ENCODE data around the gene JCAD.

The JCAD gene

DNA sequence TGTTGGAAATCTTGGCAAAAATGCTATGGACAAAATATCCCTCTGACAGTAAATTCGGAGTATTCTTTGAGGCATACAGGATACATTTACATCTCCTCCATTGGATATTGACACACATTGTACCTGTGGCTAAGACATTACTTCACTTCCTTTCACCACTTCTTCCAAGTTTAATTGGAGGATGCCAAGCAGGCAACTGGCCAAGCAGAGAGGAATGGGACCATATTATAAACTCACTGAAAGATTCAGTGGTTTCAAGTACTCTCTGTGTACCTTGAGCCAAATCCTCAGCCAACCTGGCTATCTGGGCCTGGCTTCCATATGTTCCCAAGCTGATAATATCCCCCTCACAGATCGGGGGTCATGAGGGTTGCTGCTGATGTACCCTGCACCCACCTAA lies 14.7 kb upstream of the JCAD start:
- no peak for DNase-seq

DNA sequence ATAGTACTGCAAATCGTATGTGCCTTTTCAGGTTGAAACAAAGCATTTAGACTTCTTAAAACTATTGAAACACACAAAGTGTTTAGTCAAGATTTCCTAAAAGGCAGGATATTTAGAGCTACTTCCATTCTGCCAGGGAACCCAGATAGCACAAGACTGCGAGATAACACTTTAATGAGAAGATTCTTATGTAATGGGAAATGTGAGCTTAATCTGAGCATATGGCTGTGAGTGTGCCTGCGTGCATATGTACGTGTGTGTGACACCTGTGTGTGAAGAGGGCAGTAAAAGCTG lies 14.3 kb upstream of the JCAD start:
- DNase-seq: no peak

DNA sequence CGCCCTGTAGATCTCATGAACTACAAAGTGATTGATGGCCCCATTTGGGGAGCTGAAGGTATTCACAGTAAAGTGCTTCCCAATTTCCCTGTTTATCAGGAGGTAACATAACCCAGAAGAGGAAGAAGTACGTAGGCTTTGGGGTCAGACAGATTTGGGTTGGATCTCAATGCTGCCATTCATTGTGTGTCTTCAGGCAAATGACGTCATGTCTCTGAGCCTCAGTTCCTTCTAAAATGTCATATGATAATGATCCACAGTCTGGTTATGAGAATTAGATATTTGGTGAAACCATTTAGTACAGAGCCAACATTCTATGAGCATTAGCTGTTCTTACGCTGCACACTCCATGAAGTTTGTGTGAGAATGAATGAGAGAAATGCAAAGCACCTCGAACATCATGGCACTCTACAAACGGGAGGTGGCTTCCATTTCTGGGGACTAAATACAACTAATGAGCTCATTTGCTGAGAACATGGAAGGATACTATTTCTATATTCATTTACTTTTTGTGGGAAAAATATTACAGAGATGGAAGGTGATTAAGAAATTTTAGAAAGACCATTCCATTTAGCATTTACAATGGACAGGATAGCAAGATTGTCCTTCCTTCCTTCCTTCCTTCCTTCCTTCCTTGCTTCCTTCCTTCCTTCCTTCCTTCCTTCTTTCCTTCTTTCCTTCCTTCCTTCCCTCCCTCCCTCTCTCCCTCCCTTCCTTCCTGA lies 13.8 kb upstream of the JCAD start:
- no peak for DNase-seq

DNA sequence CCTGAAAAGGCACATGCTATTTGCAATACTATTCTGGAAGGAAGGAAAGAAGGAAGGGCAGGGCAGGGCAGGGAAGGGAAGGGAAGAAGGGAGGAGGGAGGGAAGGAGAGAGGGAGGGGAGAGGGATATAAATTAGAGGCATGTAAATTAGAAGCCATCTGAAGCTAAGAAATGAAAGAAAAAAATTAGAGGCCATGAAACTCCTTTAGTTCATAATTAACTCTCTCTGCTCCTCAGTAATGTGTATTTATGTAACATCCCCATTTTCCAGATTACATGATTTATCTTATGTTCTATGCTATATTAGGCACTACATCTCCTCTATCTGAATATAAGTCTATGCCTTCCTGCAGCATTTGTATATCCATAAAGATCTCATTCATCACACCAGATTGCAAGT lies 12.7 kb upstream of the JCAD start:
- no peak for DNase-seq

DNA sequence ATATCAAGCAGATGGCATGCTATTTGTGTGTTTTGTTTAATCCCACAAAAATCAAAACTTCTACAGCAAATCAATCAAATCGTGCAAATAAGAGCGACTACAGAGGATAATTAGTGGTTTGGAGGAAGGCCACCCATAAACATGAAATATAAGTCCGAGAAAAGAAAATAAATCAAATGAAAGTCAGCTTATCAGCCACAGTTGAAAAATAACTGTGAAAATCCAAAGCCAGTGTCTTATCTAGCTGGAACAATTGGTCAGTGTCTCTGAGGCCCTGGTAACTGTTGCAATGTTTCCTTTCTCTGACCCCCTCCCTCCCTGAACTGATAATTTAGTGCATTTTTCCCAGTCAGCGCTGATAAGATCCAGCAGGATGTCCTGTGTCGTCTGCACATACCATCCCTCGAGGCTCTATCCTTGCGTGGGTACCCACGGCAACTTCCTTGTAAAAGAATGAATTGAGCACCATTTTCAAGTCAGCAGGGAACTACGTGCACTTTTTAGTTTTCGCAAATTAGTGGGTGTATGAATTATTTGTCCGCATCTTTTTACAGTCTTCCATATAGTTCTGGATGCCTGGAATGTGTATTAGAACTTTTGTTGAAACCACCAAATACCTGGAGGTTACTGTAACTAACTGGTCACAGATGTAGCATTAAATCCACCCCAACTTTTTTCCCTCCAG lies 10.8 kb upstream of the JCAD start:
- no peak for DNase-seq

DNA sequence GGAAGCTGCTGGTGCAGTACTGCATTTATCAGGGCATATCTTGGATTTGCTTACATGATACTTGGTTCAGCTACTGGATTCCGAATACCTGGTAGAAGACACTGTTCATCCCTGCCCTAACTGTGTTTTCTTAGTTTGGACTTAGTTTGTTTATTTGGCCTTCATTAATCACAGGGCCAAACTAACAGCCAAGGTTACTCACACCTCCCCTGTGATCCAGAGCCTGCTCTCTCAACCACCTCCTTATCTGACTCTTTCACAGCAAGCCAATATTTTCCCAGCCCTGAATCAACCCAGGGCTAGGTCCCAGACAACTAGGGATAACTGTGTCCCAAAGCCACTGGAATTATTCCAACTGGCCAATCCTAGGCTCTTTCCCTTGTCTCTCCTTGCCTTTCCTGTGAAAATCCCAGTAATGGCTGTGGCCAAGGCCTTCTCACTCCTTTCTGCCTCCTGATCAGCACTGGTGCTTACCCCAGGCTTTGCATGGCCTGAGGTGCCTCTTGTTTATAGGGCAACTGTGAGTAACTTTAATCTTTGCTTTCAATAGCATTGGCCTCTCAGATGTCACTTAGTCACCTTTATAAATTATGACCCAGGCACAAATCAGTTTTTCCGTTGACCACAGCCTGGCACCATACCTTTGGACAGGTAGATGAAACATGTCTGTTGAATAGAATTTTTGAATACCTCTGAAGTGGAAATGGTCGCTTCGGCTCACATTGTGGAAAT lies 9.3 kb upstream of the JCAD start:
- DNase-seq: no peak

DNA sequence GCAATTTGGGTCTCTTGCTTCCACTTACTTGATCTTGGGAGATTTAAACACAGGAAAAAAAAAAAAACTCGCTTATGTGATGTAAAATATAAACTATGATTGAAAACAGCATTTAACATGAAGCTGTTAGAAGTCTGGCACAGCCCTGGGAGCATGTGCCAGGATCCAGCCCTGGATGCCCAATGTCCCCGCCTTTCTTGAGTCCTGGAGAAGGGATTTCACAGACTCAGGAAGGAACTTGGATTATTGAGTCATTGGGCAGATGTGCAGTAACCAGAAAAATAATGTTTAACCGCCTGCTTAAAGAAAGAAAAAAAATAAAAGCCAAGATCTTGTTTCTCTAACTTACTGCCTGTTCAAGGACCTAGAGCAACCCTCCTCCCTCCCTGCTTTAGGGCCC lies 3.7 kb upstream of the JCAD start:
- no peak for DNase-seq

DNA sequence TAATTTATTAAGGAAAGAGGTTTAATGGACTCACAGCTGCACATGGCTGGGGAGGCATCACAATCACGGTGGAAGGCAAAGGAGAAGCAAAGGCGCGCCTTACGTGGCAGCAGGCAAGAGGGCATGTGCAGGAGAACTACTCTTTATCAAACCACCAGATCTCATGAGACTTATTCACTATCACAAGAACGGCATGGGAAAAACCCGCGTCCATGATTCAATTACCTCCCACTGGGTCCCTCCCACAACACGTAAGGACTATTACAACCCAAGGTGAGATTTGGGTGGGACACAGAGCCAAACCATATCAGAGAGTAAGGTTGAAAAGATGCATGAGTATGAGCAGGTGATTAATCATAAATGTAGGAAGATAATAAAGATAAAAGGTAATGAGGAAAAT lies 3.2 kb upstream of the JCAD start:
- no peak for DNase-seq

DNA sequence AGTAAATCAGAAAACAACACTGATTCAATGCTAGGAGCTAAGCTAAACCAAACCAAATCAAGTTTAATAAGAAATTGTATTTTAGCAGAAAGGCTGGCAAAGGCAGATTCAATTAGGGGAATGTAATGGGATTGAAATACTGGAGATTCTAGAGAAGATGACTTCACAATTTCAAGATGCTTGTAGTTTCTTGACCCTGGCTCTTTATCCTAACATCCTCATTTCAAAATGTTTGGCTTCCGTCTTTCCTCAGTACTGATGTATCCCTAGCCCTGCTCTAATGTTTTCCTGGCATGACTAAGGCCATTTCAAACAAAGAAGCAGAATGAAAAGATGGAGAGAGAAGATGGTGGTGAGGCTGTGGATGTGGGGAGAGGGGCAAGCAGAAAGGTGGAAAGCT lies 2.7 kb upstream of the JCAD start:
- DNase-seq: no peak

DNA sequence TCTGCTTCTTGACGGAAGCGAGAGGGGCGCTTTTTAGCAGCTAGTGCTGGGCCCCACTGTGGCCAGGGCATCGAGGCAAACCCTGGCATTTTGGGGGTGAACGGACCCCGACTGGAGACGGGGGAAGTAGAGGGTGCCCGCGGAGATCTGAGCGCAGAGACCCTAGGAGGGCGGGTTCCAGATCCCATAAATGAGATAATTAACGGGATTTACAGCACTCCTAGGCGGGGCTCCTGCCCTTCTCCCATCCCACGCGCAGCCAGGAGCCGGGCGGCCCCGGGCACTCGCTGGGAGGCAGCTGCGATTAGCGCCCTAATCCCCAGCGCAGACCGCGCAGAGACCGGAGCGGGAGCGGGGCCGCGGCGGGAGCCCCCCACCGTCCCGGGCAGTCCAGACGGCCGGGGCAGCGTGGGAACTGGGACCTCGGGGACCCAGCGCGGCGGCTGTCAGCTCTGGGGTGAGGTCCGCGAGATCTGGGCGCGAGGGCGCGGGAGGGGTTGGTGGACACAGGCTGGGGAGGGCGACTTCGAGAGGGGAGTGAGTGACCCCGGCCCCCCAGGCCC lies 735 bp downstream of the JCAD start:
- no peak for DNase-seq

DNA sequence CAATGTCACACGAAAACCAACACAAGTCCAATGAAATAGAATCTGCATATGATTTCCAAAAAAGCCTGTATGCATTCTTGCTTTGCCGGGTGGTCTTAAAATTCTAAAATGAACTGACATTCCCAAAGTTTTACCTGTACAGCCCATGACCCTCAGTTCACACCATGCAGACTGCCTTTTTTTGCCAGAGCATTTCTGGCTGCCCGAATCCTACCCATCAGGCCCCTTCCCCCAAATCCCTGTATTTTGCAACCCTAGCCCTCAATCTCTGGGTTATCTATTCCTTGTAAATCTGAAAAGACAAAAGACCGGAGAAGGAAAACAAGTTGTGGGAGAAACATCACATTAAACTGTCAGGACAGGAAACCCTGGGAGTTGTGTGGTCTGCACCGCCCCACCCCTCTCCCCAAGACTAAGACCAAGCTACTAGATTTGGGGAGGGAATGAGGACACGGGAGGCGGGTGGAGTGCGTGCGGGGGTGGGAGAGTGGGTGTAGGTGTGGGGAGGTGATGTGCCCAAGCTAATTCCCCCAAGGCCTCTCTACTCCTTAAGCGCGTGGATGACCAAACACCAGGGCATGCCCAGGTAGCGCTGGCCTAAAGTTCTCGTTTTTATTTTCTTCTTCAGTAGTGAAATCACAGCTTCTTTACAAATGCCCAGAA lies 1.4 kb downstream of the JCAD start:
- no peak for DNase-seq

DNA sequence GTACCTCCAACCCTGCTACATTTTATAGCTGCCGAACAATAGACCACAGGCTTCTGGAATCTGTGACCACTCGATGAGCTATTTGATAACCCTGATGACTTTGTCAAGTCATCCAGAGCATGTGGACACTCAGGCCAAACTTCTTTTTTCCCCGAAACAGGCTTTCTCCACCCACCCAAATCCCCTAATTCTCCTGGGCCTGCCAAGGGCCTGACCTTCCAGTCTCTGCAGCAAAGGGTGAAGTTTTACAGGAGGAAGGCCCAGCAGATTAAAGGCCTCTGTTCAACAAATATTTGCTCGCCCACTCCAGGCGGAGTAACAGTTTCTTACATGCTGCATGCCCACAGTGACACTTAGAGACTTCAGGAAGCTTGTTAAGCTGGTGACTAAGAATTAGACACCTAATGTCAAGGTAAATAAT lies 2.0 kb downstream of the JCAD start:
- no peak for DNase-seq

DNA sequence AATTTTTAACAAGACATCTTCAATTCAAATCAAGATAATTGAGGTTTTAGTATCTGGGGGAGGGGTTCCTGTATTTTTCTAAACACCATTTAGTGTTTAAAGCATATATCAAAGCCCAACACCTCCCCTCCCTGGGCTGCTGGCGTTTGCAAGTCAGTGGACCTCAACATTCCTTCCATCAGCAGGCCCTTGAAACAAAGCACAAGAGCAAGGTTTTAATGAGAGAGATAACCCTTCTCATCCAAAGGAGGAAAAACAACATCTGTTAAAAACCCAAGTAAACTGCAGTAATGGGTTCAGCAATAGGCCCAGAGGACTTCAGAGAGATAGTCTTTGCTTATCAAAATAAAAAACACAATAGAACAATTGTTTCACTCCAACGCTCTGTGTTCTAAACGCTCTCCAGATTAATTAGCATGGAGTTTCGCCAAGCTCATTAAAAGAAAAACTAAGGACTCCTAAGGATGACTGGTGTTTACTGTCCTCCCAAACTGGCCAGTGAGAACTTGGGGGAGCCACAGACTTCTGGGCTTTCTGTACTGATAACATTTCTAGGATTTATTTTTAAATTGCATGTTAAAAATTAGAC lies 2.5 kb downstream of the JCAD start:
- DNase-seq: no peak

DNA sequence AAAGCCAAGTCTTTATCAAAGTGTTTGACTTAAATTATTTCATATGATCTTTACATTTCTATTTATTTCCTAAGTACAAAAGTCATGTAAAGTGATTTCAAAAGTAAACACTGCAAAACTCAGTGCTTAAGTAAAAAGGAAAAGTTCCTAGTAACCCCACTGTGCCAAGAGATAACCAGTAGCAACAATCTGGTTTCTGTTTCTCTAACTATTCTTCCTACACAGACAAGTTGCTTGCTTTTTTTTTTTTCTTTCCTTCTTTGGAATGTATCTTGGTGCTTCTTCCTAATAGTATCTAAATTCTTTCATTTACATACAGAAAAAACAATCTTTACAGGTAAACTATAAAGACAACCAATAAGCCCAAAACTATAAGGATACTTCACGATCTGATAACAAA lies 3.1 kb downstream of the JCAD start:
- DNase-seq: no peak

DNA sequence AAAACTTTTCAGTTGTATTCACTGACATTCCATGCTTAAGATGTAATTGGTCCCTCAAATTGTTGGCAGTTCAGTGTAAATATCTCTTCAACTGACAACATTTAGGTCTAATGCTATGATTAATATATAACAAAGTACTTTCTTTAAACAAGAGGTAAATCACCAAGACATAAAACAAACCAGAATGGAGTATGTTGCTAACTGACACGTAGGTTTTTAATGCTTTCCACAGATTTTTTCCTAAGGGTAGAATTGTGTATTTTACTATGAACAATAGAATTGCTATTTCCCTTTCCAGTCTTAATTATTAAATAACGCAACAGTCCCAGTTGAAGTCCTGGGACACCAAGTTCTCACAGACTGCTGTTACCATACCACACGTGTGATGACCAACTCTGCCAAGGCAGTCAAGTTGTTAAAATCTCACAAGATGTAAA lies 4.1 kb downstream of the JCAD start:
- DNase-seq: no peak

DNA sequence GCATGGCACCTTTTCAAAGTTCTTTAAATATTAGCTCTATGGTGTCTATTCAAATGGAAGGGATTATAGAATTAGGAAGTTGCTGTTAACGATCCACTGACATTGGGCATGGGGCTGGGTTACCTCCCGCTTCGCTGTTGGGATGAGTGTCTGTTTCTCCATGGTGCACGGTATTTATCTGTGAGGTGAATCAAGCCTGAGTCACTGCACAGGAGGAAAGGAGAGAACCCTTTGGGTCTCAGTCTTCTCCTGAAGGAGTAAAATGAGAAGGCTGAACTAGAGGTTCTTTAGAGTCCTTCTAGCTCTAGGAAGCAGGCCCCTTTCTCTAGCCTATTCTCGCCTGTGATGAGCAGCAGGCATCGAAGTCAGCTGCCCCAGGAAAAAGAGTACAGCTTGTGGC lies 7.3 kb downstream of the JCAD start:
- DNase-seq: no peak

DNA sequence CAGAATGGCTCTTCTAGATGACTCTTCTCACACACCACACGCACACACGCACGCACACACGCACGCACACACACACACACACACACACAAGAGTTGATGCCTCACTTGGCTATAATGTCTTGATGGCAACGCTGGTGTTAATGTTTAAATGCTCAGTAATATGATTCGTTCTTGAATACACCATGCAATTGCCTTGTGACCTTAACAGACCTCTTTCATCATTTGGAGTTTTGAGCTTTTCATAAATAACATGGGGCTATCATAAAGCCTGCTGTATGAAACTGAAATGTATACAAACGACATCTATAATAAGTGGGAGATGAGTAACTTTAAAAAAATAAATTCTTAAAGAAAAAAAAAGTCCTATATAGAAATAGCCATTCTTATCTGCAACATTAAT lies 8.2 kb downstream of the JCAD start:
- no peak for DNase-seq

DNA sequence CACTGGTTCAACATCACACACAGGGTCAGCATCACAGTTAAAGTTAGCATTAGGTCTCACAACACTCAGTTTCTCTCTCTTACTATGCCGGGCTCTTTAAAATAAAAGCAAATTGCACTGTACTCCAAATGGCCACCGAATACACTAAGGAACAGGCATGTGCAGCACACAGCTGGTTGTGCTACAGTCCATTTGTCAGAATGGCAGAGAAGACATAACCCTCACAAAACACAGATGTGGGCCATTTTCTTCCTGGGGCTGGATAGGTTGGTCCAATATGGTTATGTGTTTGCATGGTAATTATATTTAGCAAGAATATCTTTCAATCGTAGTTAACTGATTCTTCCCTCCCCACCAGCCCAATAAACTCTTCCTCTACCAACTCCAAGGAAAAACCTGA lies 9.0 kb downstream of the JCAD start:
- no peak for DNase-seq

DNA sequence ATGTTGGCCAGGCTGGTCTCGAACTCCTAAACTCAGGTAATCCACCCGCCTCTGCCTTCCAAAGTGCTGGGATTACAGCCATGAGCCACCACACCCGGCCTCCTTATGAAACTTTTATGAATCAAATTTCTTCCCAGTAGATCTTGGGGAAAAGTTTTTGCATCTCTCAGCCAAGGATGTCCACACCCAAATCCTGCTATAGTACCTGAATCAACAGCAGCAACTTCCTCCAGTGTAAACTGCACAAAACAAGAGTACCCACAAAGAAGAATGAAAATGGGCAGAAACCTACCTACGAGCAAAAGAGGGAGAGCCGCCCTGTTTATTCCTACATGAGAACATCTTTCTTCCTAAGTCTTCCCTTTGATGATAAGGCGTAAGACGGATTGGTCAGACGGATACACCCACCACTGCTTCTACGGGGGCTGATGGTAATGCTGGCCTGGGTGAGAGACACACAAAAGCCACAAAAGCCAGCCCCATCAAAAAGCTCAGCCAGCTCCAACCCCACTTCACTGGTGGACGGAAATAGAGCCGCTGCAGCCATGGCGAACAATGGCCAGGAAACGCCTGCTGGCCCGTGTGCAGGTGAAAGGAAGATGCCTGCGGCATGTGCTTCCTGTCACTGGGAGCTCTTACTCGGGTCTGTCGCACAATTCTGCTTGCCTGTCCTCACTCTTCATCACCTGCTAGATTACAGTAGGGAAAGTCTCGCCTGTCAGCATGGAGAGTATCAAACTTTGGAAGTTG lies 10.4 kb downstream of the JCAD start:
- DNase-seq: peak; percentile 33

DNA sequence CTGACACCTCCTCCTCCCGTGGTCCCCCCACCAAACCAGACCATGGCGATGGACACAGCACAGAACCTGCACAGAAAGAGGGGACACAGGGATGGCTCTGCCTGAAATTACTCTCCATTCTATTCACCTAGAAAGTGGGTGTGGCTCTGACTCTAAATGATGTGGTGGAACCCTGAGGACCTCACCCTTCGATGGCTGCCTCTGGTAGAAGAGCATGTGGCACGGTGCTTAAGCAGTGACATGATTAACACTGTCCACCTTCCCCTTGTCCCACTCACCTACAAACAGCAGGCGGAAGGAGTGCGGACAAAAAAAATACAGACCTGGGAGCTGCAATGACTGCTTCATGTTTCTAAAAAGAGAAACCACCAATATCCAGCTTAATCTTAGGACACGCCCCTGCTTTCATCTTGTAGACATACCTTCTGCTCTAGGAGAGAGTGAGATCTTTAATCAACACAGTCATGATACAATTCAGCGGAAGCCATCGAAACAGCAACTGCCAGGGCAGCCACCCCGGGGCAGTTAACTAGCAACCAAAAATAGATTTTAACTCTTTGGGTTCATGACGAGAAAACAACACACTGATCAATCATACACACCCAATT lies 11.4 kb downstream of the JCAD start:
- DNase-seq: no peak

DNA sequence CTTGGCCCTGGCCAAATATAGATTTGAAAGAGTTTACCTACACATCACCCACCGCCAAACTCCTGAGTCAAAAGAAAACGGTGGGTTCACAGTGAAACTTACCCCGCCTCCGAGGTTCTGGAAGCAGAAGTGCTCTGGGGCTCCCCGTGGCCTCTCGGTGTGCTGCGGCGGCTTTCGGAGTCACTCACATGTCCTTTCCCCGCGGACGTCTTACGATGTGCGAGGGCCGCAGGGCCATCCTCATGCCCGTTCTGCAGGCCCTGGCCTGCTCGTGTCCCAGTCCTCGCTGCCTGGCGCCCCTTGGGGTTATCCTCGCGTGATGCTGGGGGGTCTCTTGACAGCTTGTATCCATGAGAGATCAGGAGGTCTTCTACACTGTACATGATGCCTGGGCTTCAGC lies 12.0 kb downstream of the JCAD start:
- DNase-seq: no peak

DNA sequence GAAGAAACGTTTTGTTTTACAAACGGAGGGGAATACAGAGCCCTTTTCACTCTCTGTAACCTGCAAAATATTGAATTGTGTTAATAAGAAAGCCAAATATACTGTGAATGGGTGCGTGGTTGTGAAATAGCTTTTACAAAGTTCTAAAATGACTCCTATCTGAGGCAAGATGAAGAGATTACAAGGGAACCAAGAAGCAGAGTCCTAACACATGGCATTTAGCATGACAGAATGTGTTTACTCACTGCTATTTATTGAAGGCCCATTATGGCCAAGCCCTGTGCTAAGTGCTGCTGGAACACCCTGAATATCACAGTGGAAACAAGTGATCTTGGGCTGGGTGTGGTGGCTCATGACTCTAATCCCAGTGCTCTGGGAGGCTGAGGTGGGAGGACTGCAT lies 12.9 kb downstream of the JCAD start:
- no peak for DNase-seq

Measured in CD4-positive, alpha-beta T cell treated with Interleukin-17A for 4 hours (primary cell).